SK-N-SH treated with all-trans-retinoic acid at 6 μM for 48 hours (cell line): Measurements from ENCODE around the gene POLE.

Source experiments
- ATAC-seq: fragments of 200-7000 bp; cut with Tn5 transposase; 3 replicates; pipeline ENCODE4 v1.9.1; 2020; ENCODE audit warnings: mild to moderate bottlenecking, moderate library complexity
- ARNTL ChIP-seq: fragments of 450-650 bp; formaldehyde crosslinking; IDR thresholded peaks from 2 replicates; pipeline ENCODE4 v1.5.0; 2020; ENCODE audit warnings: low read depth, mild to moderate bottlenecking, moderate library complexity, borderline replicate concordance
- CREB5 ChIP-seq: fragments of 250-450 bp; sonication (Bioruptor Pico); IDR thresholded peaks from 2 replicates; pipeline ENCODE4 v1.5.1; 2020; ENCODE audit warnings: low read depth, mild to moderate bottlenecking, moderate library complexity
- CSDC2 ChIP-seq: fragments of 250-450 bp; sonication (Bioruptor Pico); IDR thresholded peaks from 2 replicates; pipeline ENCODE4 v1.5.0; 2020; ENCODE audit warnings: mild to moderate bottlenecking, moderate library complexity
- CSRNP3 ChIP-seq: fragments of 250-450 bp; sonication (Bioruptor Pico); IDR thresholded peaks from 2 replicates; pipeline ENCODE4 v1.5.1; 2021; ENCODE audit warnings: mild to moderate bottlenecking, moderate library complexity
- ISL1 ChIP-seq: fragments of 250-450 bp; sonication (Bioruptor Pico); IDR thresholded peaks from 2 replicates; pipeline ENCODE4 v2.1.2; 2022; ENCODE audit warnings: mild to moderate bottlenecking, moderate library complexity
- OSR1 ChIP-seq: fragments of 250-450 bp; sonication (Bioruptor Pico); IDR thresholded peaks from 2 replicates; pipeline ENCODE4 v1.8.0; 2022; ENCODE audit warnings: moderate library complexity, mild to moderate bottlenecking, inconsistent platforms
- PATZ1 ChIP-seq: fragments of 250-450 bp; sonication (Bioruptor Pico); IDR thresholded peaks from 2 replicates; pipeline ENCODE4 v1.8.0; 2020; ENCODE audit warnings: mild to moderate bottlenecking, moderate library complexity, borderline replicate concordance
- POU6F1 ChIP-seq: fragments of 250-450 bp; sonication (Bioruptor Pico); IDR thresholded peaks from 2 replicates; pipeline ENCODE4 v1.8.0; 2021; ENCODE audit warnings: low read depth, mild to moderate bottlenecking, moderate library complexity, borderline replicate concordance
- RARB ChIP-seq: fragments of 250-450 bp; sonication (Bioruptor Pico); IDR thresholded peaks from 2 replicates; pipeline ENCODE4 v1.8.0; 2021; ENCODE audit warnings: mild to moderate bottlenecking, moderate library complexity
- SNAI2 ChIP-seq: fragments of 250-450 bp; sonication (Bioruptor Pico); IDR thresholded peaks from 2 replicates; pipeline ENCODE4 v1.5.0; 2020; ENCODE audit warnings: mild to moderate bottlenecking, moderate library complexity
- TCF4 ChIP-seq: fragments of 250-450 bp; sonication (Bioruptor Pico); IDR thresholded peaks from 2 replicates; pipeline ENCODE4 v1.8.0; 2021; ENCODE audit warnings: mild to moderate bottlenecking, moderate library complexity, borderline replicate concordance
- TOX ChIP-seq: fragments of 250-450 bp; sonication (Bioruptor Pico); IDR thresholded peaks from 2 replicates; pipeline ENCODE4 v1.8.0; 2021; ENCODE audit warnings: mild to moderate bottlenecking, moderate library complexity, borderline replicate concordance
- TSHZ2 ChIP-seq: fragments of 250-450 bp; sonication (Bioruptor Pico); IDR thresholded peaks from 2 replicates; pipeline ENCODE4 v1.5.0; 2020; ENCODE audit warnings: mild to moderate bottlenecking, moderate library complexity
- ZC3H10 ChIP-seq: fragments of 250-450 bp; sonication (Bioruptor Pico); IDR thresholded peaks from 2 replicates; pipeline ENCODE4 v1.5.1; 2021; ENCODE audit warnings: mild to moderate bottlenecking, moderate library complexity
- ZFP30 ChIP-seq: fragments of 450-650 bp; formaldehyde crosslinking; IDR thresholded peaks from 2 replicates; pipeline ENCODE4 v1.5.0; 2022; ENCODE audit warnings: mild to moderate bottlenecking, moderate library complexity
- ZNF565 ChIP-seq: fragments of 450-650 bp; formaldehyde crosslinking; conservative IDR thresholded peaks from 2 replicates; pipeline ENCODE4 v1.5.0; 2020; ENCODE audit warnings: low read depth, mild to moderate bottlenecking, moderate library complexity
- ZNF8 ChIP-seq: fragments of 450-650 bp; formaldehyde crosslinking; IDR thresholded peaks from 2 replicates; pipeline ENCODE4 v1.5.0; 2020; ENCODE audit warnings: mild to moderate bottlenecking, moderate library complexity

POLE gene

GRCh38 chr12:132641811-132642650 lies 45.1 kb downstream of the POLE start (continued):
- TF ChIP-seq TSHZ2 (no peak), RARB (CRISPR knock-in tag) (no peak), ZC3H10 (CRISPR knock-in tag) (no peak), TOX (CRISPR knock-in tag) (no peak), ZNF565 (CRISPR knock-in tag) (no peak), ZNF8 (CRISPR knock-in tag) (no peak), SNAI2 (CRISPR knock-in tag) (no peak)

- TF ChIP-seq CREB5 (CRISPR knock-in tag) (no peak), PATZ1 (no peak), ISL1 (CRISPR knock-in tag) (no peak), CSRNP3 (no peak), TCF4 (CRISPR knock-in tag) (no peak)
- no peak for ATAC-seq
Observed at GRCh38 chr12:132640936-132641335, 46.2 kb downstream of the POLE start.

GRCh38 chr12:132639956-132640520 lies 47.1 kb downstream of the POLE start:
- no peak for ATAC-seq
- TF ChIP-seq CSDC2 (no peak), TSHZ2 (no peak), OSR1 (CRISPR knock-in tag) (no peak), RARB (CRISPR knock-in tag) (no peak), ZFP30 (CRISPR knock-in tag) (no peak), ZNF8 (CRISPR knock-in tag) (no peak), CREB5 (CRISPR knock-in tag) (no peak), PATZ1 (no peak), SNAI2 (CRISPR knock-in tag) (no peak), POU6F1 (CRISPR knock-in tag) (no peak), TCF4 (CRISPR knock-in tag) (no peak), ARNTL (no peak), CSRNP3 (no peak), ISL1 (CRISPR knock-in tag) (no peak)
